WTC11 (cell line): Measurements from ENCODE around the gene STRN3. TPM values are rescaled to one million over a fixed set of nuclear protein-coding genes. Genes with fewer than 3 reads are reported as not detected.

Experiments used
- AR ChIP-seq: fragments of 250-450 bp; sonication (Bioruptor Pico); IDR thresholded peaks from 2 replicates; pipeline ENCODE4 v1.9.0; 2021; ENCODE audit warnings: mild to moderate bottlenecking
- ATF3 ChIP-seq: sonication (generic); formaldehyde crosslinking; conservative IDR thresholded peaks from 2 replicates; pipeline ENCODE4 v1.8.1; 2022; ENCODE audit warnings: mild to moderate bottlenecking, missing genetic modification reagents
- CBFB ChIP-seq: sonication (generic); formaldehyde crosslinking; IDR thresholded peaks from 2 replicates; pipeline ENCODE4 v1.8.1; 2022; ENCODE audit warnings: mild to moderate bottlenecking, low read depth, missing genetic modification reagents
- CDX4 ChIP-seq: fragments of 250-450 bp; sonication (Bioruptor Pico); IDR thresholded peaks from 2 replicates; pipeline ENCODE4 v1.9.0; 2021; ENCODE audit warnings: moderate library complexity, mild to moderate bottlenecking, inconsistent platforms, borderline replicate concordance
- CREM ChIP-seq: sonication (generic); formaldehyde crosslinking; IDR thresholded peaks from 2 replicates; pipeline ENCODE4 v1.8.1; 2022; ENCODE audit warnings: mild to moderate bottlenecking, missing genetic modification reagents, moderate library complexity
- JUN ChIP-seq: sonication (generic); formaldehyde crosslinking; IDR thresholded peaks from 2 replicates; pipeline ENCODE4 v1.8.0; 2023; ENCODE audit warnings: mild to moderate bottlenecking, missing genetic modification reagents
- SP1 ChIP-seq: sonication (generic); formaldehyde crosslinking; conservative IDR thresholded peaks from 2 replicates; pipeline ENCODE4 v1.8.1; 2022; ENCODE audit warnings: missing genetic modification reagents
- ZNF423 ChIP-seq: fragments of 250-450 bp; sonication (Bioruptor Pico); IDR thresholded peaks from 2 replicates; pipeline ENCODE4 v2.1.2; 2022; ENCODE audit warnings: mild to moderate bottlenecking, moderate library complexity
- ZNF532 ChIP-seq: fragments of 250-450 bp; sonication (Bioruptor Pico); IDR thresholded peaks from 2 replicates; pipeline ENCODE4 v1.9.0; 2021; ENCODE audit warnings: mild to moderate bottlenecking, borderline replicate concordance
- total RNA-seq: library from RNA; stranded (reverse); gene quantifications from 3 replicates; pipeline ENCODE4 v1.2.3, GENCODE V29; 2021
- TF ChIP-seq, protein P1 (sequence below): sonication (generic); formaldehyde crosslinking; IDR thresholded peaks from 2 replicates; pipeline ENCODE4 v1.8.0; 2023; ENCODE audit warnings: missing genetic modification reagents, mild to moderate bottlenecking, borderline replicate concordance
- TF ChIP-seq, protein P2 (sequence below): sonication (generic); formaldehyde crosslinking; IDR thresholded peaks from 2 replicates; pipeline ENCODE4 v1.8.0; 2022; ENCODE audit warnings: mild to moderate bottlenecking, missing genetic modification reagents

The STRN3 gene
- total RNA-seq, 1 experiment from 2014 or later, result 37.1 TPM

DNA sequence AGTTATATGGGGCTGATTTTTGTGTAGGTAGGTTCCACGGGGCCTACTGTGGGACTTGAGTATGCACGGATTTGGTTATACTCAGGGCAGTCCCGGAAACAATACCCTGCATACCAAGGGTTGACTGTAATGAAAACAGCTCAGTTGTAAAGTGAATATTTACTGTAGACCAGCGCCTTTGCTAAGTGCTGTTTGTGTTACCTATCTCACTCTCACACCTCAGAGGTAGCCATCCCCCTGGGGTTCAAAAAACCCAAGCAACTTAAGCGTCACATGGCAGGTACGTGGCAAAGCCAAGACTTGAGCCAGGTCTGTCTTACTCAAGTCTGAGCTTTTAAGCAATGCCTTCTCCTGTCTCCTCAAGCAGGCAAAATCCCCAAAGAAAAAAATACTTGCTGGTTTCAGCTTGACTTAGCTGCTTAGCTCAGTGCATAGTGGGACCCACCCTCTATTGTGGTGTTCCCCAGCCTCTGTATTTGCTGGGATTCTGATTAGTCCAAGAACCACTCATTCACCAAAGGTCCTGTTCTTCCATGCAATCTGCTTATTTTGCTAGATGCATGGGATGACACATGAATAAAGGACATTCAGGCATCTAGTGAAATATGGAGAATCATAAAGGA, 34.2 kb upstream of the STRN3 start (continued):
- TF ChIP-seq, protein P1, sequence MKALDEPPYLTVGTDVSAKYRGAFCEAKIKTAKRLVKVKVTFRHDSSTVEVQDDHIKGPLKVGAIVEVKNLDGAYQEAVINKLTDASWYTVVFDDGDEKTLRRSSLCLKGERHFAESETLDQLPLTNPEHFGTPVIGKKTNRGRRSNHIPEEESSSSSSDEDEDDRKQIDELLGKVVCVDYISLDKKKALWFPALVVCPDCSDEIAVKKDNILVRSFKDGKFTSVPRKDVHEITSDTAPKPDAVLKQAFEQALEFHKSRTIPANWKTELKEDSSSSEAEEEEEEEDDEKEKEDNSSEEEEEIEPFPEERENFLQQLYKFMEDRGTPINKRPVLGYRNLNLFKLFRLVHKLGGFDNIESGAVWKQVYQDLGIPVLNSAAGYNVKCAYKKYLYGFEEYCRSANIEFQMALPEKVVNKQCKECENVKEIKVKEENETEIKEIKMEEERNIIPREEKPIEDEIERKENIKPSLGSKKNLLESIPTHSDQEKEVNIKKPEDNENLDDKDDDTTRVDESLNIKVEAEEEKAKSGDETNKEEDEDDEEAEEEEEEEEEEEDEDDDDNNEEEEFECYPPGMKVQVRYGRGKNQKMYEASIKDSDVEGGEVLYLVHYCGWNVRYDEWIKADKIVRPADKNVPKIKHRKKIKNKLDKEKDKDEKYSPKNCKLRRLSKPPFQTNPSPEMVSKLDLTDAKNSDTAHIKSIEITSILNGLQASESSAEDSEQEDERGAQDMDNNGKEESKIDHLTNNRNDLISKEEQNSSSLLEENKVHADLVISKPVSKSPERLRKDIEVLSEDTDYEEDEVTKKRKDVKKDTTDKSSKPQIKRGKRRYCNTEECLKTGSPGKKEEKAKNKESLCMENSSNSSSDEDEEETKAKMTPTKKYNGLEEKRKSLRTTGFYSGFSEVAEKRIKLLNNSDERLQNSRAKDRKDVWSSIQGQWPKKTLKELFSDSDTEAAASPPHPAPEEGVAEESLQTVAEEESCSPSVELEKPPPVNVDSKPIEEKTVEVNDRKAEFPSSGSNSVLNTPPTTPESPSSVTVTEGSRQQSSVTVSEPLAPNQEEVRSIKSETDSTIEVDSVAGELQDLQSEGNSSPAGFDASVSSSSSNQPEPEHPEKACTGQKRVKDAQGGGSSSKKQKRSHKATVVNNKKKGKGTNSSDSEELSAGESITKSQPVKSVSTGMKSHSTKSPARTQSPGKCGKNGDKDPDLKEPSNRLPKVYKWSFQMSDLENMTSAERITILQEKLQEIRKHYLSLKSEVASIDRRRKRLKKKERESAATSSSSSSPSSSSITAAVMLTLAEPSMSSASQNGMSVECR (CRISPR knock-in tag), result no peak
- TF ChIP-seq CDX4 (CRISPR knock-in tag) (no peak), ATF3 (CRISPR knock-in tag) (no peak), ZNF532 (CRISPR knock-in tag) (no peak), SP1 (CRISPR knock-in tag) (no peak), AR (CRISPR knock-in tag) (no peak), CBFB (CRISPR knock-in tag) (no peak), JUN (CRISPR knock-in tag) (no peak), CREM (no peak), ZNF423 (CRISPR knock-in tag) (no peak)
- TF ChIP-seq, protein P2, sequence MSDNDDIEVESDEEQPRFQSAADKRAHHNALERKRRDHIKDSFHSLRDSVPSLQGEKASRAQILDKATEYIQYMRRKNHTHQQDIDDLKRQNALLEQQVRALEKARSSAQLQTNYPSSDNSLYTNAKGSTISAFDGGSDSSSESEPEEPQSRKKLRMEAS (CRISPR knock-in tag), result no peak
